GM13976 (cell line): ENCODE measurements around the gene BCL11A.
A peak's percentile ranks its signal among the peaks of the same experiment; 100 is the strongest.

Experiments used
- DNase-seq: peaks from one replicate; pipeline ENCODE4 v3.0.0; 2012; ENCODE audit warnings: low spot score
- CTCF ChIP-seq: IDR thresholded peaks from 2 replicates; pipeline ENCODE4 v1.5.1; 2012; ENCODE audit warnings: borderline replicate concordance, mild to moderate bottlenecking; ENCODE audit not compliant: insufficient read depth; ENCODE audit errors: extremely low read depth, missing control alignments, control extremely low read depth
- in situ Hi-C: fragments of 300-500 bp; cut with MboI; formaldehyde crosslinking; loops from one replicate; pipeline ENCODE4 v1.12.0; 2022; ENCODE audit warnings: low sequenced_read_pairs, mixed read lengths, inconsistent platforms; ENCODE audit not compliant: unreplicated experiment

Gene BCL11A

DNA sequence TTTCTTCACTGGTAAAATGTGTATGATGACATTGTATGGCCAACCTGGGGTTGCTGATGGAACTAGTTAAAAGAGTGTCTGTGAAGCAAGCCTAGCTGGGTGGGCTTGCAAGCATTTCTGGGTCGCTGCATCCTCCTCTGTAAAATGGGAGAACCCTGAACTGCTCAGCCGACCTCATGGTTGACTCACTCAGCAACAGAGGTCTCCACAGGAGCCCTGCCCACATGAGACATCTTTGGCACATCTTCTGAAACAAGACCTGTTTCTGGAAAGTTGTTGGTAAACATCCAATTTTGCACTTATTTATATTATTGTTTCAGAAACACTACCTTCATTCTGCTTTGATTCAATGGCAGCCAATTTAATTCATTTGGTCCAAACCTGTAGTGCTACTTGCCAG is 52.6 kb downstream of the BCL11A start:
- no peak for TF ChIP-seq CTCF
- in situ Hi-C loops = no loop called here
- DNase-seq = no peak

DNA sequence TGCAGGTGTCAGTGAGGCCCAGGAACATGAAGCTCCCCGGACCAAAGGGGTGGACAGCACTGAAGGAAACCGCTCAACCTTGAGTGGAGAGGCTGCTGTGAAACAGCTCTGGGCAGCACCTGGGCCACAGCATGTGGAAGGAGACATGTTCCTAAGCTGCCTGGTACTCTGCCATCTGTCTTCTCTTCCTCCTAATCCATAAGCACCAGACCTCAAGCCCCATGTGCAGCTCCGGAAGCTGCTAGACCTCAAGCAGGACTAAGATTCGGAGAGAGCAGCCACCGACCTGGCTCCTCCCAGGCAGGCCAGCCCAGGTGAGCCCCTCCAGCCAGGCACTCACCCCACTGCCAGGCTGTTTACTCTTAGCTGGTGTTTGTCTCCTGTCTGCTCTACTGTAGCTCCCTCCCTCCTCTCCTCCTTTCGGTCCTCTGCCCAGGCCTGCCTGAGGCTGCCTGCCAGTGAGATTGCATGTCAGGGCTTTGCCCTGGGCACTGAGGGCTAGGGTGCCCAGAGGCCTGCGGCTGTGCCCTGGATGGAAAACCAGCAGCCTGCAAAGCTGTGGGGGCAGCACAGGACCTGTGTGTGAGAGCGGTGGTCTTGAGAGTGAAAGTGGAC is 53.7 kb downstream of the BCL11A start:
- no peak for TF ChIP-seq CTCF
- in situ Hi-C loops = no loop called here

DNA sequence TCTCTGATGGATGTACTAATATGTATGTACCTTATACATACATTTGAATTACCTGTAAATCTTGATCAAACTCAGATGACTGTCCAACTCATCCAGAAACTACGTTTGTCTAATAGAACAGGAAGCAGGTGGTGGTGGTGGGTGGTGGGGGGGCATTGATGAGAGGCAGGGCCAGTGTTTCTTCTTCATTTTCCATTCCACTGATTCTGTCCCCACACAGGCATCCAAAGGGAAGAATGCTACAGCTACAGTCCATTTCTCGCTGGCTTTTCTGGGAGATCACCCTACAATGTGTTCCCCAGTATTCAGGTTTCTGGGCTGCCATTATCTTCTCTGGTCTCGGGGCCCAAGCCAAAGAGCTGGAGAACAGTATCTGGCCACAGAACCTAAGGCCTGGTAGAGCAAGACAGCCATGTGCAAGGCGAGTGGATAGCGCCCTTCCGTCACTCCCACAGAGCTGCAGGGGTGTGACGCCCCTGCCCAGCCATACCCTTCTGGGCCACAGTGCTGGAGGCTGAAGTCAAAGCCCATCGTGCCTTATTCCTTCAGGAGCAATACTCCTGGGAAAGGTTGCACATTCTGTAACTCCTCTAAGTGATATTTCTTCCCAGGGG is 54.5 kb downstream of the BCL11A start:
- in situ Hi-C loops = no loop called here
- DNase-seq = peak; percentile 61
- no peak for TF ChIP-seq CTCF

More for the DNA sequence above, 53.7 kb downstream of the BCL11A start:
- DNase-seq = no peak

GRCh38 chr2:60498127-60498815 is 55.2 kb downstream of the BCL11A start:
- DNase-seq = no peak
- TF ChIP-seq CTCF = no peak
- in situ Hi-C loops = no loop called here

DNA sequence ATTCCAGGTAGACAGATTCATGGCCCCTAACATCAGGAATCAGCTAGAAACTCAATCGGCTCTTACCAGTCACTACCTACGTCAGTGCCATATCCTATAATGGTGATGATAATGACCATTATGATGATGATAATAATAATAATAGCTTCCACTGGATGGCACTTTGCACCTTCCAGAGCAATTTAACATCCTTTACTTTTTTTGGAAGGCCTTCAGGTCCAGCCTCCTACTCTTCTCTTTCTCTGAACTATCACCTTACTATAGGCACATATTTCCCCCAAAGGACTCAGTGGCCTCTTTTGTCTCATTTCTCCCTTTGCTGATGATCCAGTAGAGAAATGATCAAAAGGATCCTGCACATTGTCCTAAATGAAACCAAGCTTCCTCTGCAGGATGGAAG is 56.0 kb downstream of the BCL11A start:
- no peak for DNase-seq
- no peak for TF ChIP-seq CTCF
- in situ Hi-C loops = no loop called here

DNA sequence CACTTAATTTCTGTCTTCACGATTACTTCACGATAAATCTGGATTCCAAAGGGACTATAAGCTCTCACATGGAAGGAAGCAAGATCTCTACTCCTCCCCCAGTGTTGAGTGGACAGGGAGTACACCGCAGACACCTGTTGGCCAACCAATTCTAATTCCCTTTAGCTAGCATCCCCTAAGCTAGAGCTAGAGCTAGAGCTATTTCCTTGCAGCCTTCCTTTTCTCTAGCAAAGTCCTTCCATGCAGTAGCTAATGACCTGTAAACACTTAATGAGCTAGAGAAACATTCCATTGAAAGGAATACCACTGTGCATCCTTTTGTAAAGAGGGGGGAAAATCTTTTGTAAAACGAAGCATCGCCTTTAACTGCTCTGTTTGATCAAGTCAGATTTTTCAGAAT is 56.5 kb downstream of the BCL11A start:
- no peak for DNase-seq
- no peak for TF ChIP-seq CTCF
- in situ Hi-C loops = no loop called here
